Medulla oblongata (tissue), 1 donor: ENCODE data around the gene ALOX5AP.

ENCODE experiments used
- DNase-seq: peaks from one replicate; pipeline ENCODE4 v3.0.0-alpha.2; 2015; ENCODE audit errors: extremely low spot score

Gene ALOX5AP

DNA sequence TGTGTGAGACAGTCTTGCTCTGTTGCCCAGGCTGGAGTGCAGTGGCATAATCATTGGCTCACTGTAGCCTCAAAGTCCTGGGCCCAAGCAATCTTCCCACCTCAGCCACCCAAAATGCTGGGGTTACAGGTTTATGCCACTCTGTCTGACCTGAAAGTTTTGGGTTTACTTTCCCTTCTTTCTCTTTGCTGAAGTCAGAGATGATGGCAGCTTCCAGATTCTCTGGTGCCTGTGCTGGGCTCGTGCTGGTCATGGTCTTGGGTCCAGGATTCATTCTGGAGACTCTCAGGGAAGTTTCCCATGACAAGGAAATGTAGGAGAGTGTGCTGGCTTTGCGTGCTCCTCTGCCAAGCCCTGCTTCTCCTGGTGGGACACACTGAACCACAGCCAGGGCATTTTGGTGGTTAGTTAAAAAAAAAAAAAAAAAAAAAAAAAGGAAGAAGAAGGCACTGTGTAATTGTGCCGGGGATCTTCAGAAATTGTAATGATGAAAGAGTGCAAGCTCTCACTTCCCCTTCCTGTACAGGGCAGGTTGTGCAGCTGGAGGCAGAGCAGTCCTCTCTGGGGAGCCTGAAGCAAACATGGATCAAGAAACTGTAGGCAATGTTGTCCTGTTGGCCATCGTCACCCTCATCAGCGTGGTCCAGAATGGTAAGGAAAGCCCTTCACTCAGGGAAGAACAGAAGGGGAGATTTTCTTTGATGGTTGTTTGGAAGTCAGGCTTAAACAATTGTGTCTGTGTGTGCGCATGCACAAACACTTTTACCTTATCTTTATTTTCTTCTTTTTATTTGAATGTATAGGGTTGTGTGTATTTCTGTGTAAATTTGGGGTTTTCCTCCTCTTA is at the start of gene ALOX5AP:
ALOX5AP (plus strand) TSS at position 519 of the 847 bp plus-strand sequence; CDS start at position 582, 63 bp downstream.
- DNase-seq = peak; percentile 43

GRCh38 chr13:30685987-30686386 is 49.4 kb upstream of the ALOX5AP start:
- no peak for DNase-seq

- no peak for DNase-seq
Measured at GRCh38 chr13:30687601-30688000, 47.7 kb upstream of the ALOX5AP start.

DNA sequence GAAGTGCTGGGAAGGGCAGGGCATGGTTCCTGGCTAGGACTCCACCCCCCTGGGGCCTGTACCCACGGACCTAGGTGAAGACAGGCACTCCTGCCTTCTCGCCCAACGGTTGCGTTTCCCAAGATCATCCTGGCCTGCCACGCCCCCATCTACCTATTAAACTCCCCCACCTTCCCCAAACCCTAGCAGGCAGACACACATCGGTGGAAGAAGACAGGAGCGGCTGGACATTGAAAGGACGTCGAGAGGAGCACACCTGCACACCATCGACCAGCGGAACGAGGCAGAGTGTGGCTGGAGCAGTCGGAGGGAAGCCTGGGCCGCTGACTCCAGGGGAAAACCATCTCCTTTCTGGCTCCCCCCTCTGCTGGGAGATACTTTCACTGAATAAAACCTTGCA is 45.6 kb upstream of the ALOX5AP start:
- no peak for DNase-seq

DNA sequence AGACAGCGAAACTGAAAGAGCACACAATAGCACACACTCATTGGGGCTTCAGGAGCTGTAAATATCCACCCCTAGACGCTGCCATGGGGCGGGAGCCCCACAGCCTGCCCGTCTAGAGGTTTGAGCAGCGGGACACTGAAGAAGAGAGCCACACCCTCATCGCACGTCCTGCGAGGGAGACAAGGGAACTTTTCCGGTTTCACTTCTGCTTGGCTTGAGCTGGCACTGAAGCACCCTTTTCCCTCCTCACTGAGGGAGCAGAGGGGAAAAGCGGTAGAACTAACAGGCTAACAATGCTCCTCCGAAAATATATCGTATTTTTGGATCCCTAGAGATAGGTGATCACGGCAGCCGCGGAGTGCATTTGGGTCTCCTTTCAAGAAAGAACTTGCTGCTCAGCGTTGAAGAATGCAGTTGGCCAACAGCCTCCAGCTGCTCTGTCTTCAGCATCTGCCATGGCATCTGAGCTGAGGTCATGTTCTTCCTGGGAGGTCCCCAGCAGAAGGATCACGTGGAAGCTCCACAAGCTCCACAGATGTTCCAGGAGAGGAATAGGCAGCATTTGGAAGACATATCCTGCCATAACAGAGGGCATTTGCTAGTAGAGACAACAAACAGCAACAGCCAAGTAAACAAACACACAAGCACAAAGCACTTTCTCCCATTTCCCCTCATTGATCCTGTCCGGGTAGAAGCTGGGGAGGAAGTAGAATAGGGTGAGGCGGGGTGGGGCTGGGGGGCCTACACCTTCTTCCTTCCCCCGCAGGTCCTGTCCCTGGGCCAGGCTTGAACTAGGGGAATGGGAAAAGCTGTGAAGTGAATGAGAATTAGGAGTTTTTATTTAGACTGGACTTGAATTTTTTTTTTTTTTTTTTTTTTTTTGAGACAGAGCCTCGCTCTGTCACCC is 44.8 kb upstream of the ALOX5AP start:
- DNase-seq = peak; percentile 76

GRCh38 chr13:30692113-30692512 is 43.2 kb upstream of the ALOX5AP start:
- DNase-seq = no peak

- peak; percentile 81 for DNase-seq
Measured at GRCh38 chr13:30696278-30697176, 38.8 kb upstream of the ALOX5AP start.

DNA sequence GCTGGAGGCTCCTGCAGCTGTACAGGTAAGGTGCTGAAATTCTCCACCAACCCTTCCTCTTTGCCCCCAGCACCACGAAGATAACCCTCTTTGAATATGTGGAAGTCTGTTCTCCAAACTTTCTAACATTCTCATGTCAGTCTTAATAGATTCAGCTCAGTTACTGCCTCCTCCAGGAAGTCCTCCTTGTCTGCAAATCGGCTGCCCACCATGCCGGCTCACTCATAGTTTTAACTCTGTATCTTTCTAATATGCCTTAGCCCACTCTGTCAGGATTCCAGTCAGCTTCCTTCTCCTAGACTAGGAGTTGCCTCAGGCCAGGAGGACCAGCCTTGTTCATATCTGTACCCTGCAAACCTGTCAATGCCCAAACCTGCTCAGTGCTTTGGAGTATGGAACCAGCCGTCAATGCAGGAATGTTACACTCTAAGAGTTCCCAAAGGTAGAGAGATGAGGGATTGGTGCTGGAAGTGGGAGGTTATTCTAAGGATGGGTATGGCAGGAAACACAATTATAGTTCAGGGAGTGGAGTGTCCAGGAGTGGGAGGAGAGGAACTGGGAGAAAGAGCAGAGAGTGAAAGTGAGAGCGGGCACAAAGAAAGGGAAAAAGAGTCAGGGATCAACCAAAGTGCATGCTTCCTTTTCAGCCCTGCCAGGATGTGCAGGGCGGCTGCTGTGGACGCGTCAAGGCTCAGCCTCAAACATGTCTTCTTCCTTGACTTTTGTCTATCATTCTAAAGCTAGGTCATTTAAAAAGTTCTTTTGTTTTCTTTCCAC is 38.0 kb upstream of the ALOX5AP start:
- DNase-seq = no peak

- DNase-seq = no peak
Measured at GRCh38 chr13:30697996-30698401, 37.3 kb upstream of the ALOX5AP start.

- no peak for DNase-seq
Measured at GRCh38 chr13:30698488-30699005, 36.8 kb upstream of the ALOX5AP start.

DNA sequence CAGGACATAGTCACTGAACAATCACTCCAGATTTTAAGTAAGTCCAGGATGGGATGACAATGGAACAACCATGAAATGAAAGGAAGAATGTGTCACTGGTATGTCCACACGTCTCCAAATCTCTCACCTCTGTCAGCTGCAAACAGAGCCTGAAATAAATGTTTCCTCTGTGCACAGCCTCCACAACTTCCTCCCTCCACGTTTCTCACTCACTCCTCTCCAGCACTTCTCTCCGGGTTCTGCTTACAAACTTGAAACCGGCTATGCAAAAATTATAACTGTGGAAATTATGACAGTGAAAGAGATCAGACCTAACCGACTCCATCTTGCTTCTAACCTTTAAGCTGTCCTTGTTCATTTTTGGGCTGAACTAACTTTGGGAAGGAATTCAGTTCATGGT is 35.0 kb upstream of the ALOX5AP start:
- DNase-seq = no peak

GRCh38 chr13:30702006-30702405 is 33.3 kb upstream of the ALOX5AP start:
- no peak for DNase-seq

GRCh38 chr13:30704596-30704995 is 30.7 kb upstream of the ALOX5AP start:
- no peak for DNase-seq

GRCh38 chr13:30705680-30706079 is 29.7 kb upstream of the ALOX5AP start:
- no peak for DNase-seq

DNA sequence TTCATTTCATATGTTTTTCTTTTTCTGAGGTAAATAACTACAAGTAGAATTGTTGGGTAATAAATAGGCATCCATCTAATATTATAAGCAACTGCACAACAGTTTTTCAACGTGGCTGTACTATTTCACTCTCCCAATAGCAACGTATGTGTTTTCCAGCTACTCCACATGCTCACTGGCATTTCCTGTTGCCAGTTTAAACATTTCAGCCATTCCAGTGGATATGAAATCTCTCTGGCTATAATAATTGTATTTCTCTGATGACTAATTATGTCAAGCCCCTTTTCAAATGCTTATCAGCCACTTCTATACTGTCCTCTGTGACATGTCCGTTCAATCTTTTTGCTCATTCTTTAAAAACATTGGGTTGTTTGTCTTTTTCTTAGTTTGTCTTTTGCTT is 26.8 kb upstream of the ALOX5AP start:
- no peak for DNase-seq

DNA sequence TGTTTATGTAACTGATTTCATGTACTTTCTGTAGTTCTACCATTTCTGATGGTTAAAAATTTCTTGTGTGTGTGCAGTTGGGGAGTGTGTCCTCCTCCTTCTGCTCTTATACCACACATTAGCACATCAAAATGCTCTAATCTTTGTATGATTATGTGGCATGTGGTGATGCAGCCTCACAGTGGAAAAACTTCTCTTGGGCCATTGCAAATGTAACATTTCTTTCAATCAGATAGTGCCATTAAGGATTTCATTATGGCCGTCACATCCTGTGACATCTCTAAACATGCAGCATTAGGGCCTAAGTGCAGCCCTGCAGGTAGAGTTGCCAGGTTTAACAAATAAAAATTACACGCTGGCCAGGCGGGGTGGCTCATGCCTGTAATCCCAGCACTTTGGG is 24.9 kb upstream of the ALOX5AP start:
- DNase-seq = no peak

DNA sequence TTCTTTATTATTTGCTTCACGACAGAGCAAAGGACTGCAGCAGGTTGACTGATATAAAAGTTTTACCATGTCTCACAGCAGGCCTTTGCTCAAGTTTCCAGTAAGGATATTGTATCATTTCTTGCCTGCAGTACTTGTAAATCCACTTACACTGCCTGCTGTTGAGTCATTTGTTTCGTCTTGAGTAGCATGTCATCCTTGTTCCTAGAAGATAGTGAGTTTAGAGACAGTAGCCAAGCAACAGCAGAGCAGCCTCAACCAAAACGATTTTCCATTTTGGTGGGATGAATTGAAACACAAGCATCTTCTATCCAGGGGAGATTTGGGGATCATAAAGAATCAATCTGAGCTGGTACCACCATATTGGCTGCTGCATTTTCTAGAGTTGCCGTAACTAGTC is 24.0 kb upstream of the ALOX5AP start:
- DNase-seq = no peak

DNA sequence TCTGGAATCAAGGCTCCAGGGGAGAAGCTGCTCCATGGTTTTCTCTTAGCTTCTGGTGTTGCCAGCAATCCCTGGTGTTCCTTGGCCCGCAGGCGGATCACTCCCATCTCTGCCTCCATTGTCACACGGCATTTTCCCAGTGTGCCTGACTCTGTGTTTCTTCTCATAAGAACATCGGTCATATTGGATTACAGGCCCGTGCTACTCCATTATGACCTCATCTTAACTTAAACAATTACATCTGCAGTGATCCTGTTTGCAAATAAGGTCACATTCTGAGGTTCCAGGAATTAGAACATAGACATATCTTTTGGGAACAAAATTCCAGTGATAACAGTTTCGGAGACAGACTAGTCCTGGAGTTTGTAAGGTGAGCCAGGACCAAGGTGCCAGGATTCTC is 23.5 kb upstream of the ALOX5AP start:
- no peak for DNase-seq

- DNase-seq = peak; percentile 70
Measured at GRCh38 chr13:30712536-30713532, 22.5 kb upstream of the ALOX5AP start.
